ENCODE measurements around the gene MICAL1.
A peak's percentile ranks its signal among the peaks of the same experiment; 100 is the strongest.

Gene MICAL1

GRCh38 chr6:109482905-109483734, 27.5 kb upstream of the MICAL1 start, which contains the start of gene ZBTB24:
ZBTB24 (minus strand) TSS chr6:109483219; CDS start chr6:109482026, 1,193 bp downstream.
- Mint-ChIP-seq H3K4me3 (peak within 1 kb of the TSS; percentile 84), H3K36me3 (peaks cover 38% of the 10 kb centered on the region), H3K27ac (peak within 1 kb of the TSS; percentile 86), H3K9me3 (no peaks in the 10 kb centered on the region), H3K4me1 (peaks cover 49% of the 10 kb centered on the region)
- peak; percentile 76 to 90 for DNase-seq (ENCODE audit: low spot score in 2 of 2)
- ATAC-seq: peak; percentile 90

GRCh38 chr6:109480993-109481480, 25.5 kb upstream of the MICAL1 start:
- DNase-seq (ENCODE audit: low spot score in 2 of 2): peak in 1 of 2 donors; percentile 49
- no peak for ATAC-seq
- no peak overlapping the region for H3K27ac Mint-ChIP-seq
- H3K4me3 Mint-ChIP-seq: peak overlapping the region; percentile 84
- no peaks in the 10 kb centered on the region for H3K9me3 Mint-ChIP-seq
- peaks cover 59% of the 10 kb centered on the region for H3K36me3 Mint-ChIP-seq
- peaks cover 62% of the 10 kb centered on the region for H3K4me1 Mint-ChIP-seq

- no peak for ATAC-seq
- H3K36me3 Mint-ChIP-seq: peaks cover 79% of the 10 kb centered on the region
- H3K9me3 Mint-ChIP-seq: no peaks in the 10 kb centered on the region
- H3K27ac Mint-ChIP-seq: peak overlapping the region; percentile 86
- peak overlapping the region; percentile 84 for H3K4me3 Mint-ChIP-seq
- H3K4me1 Mint-ChIP-seq: peaks cover 67% of the 10 kb centered on the region
- peak in 1 of 2 donors; percentile 46 for DNase-seq (ENCODE audit: low spot score in 2 of 2)
These were observed 23.5 kb upstream of the MICAL1 start for GRCh38 chr6:109478841-109479624.

GRCh38 chr6:109478222-109478805, 22.7 kb upstream of the MICAL1 start:
- Mint-ChIP-seq H3K36me3 (peaks cover 86% of the 10 kb centered on the region), H3K4me1 (peaks cover 66% of the 10 kb centered on the region)

GRCh38 chr6:109477725-109478124, 22.2 kb upstream of the MICAL1 start:
- Mint-ChIP-seq H3K9me3 (no peaks in the 10 kb centered on the region), H3K4me3 (peak overlapping the region; percentile 84), H3K27ac (peak overlapping the region; percentile 87), H3K4me1 (peaks cover 71% of the 10 kb centered on the region), H3K36me3 (peaks cover 92% of the 10 kb centered on the region)
- peak; percentile 58 for ATAC-seq
- peak in 1 of 2 donors; percentile 49 for DNase-seq (ENCODE audit: low spot score in 2 of 2)

More at GRCh38 chr6:109478222-109478805, 22.7 kb upstream of the MICAL1 start:
- DNase-seq (ENCODE audit: low spot score in 2 of 2): peak in 1 of 2 donors; percentile 38
- no peak for ATAC-seq
- H3K4me3 Mint-ChIP-seq: peak overlapping the region; percentile 84
- H3K27ac Mint-ChIP-seq: peak overlapping the region; percentile 87
- H3K9me3 Mint-ChIP-seq: no peaks in the 10 kb centered on the region

- no peak for ATAC-seq
- peaks cover 92% of the 10 kb centered on the region for H3K36me3 Mint-ChIP-seq
- H3K27ac Mint-ChIP-seq: peak overlapping the region; percentile 87
- H3K9me3 Mint-ChIP-seq: no peaks in the 10 kb centered on the region
- peaks cover 72% of the 10 kb centered on the region for H3K4me1 Mint-ChIP-seq
- H3K4me3 Mint-ChIP-seq: peak overlapping the region; percentile 84
- DNase-seq (ENCODE audit: low spot score in 2 of 2): peak in 1 of 2 donors; percentile 33
These were observed 21.6 kb upstream of the MICAL1 start for GRCh38 chr6:109477184-109477583.

GRCh38 chr6:109475625-109476024, 20.1 kb upstream of the MICAL1 start:
- DNase-seq (ENCODE audit: low spot score in 2 of 2): peak in 1 of 2 donors; percentile 41
- Mint-ChIP-seq H3K27ac (peak overlapping the region; percentile 30), H3K4me3 (peak overlapping the region; percentile 25), H3K36me3 (peaks cover 95% of the 10 kb centered on the region), H3K4me1 (peaks cover 74% of the 10 kb centered on the region), H3K9me3 (no peaks in the 10 kb centered on the region)
- ATAC-seq: no peak

- Mint-ChIP-seq H3K4me3 (peak overlapping the region; percentile 25), H3K27ac (no peak overlapping the region), H3K4me1 (peaks cover 73% of the 10 kb centered on the region), H3K36me3 (peaks cover 100% of the 10 kb centered on the region), H3K9me3 (no peaks in the 10 kb centered on the region)
- DNase-seq (ENCODE audit: low spot score in 2 of 2) (peak in 1 of 2 donors; percentile 40), ATAC-seq (peak; percentile 88)
These were observed 19.4 kb upstream of the MICAL1 start for GRCh38 chr6:109474995-109475394.

GRCh38 chr6:109473120-109473519, 17.5 kb upstream of the MICAL1 start:
- Mint-ChIP-seq H3K36me3 (peaks cover 100% of the 10 kb centered on the region), H3K4me3 (peak overlapping the region; percentile 22), H3K27ac (peak overlapping the region; percentile 35), H3K4me1 (peaks cover 65% of the 10 kb centered on the region), H3K9me3 (no peaks in the 10 kb centered on the region)
- ATAC-seq (no peak), DNase-seq (ENCODE audit: low spot score in 2 of 2) (peak in 1 of 2 donors; percentile 46)

GRCh38 chr6:109472132-109472995, 16.8 kb upstream of the MICAL1 start:
- ATAC-seq: peak; percentile 59
- H3K9me3 Mint-ChIP-seq: no peaks in the 10 kb centered on the region
- H3K36me3 Mint-ChIP-seq: peaks cover 100% of the 10 kb centered on the region
- H3K4me3 Mint-ChIP-seq: peak overlapping the region; percentile 22
- H3K27ac Mint-ChIP-seq: peak overlapping the region; percentile 35
- peaks cover 58% of the 10 kb centered on the region for H3K4me1 Mint-ChIP-seq
- DNase-seq (ENCODE audit: low spot score in 2 of 2): peak in 1 of 2 donors; percentile 49

GRCh38 chr6:109471105-109471810, 15.7 kb upstream of the MICAL1 start:
- ATAC-seq (no peak), DNase-seq (ENCODE audit: low spot score in 2 of 2) (peak in 1 of 2 donors; percentile 36)
- Mint-ChIP-seq H3K4me1 (peaks cover 54% of the 10 kb centered on the region), H3K27ac (peak overlapping the region; percentile 35), H3K9me3 (no peaks in the 10 kb centered on the region), H3K4me3 (peak overlapping the region; percentile 22), H3K36me3 (peaks cover 100% of the 10 kb centered on the region)

GRCh38 chr6:109469591-109470189, 14.1 kb upstream of the MICAL1 start:
- no peak overlapping the region for H3K4me3 Mint-ChIP-seq
- peaks cover 43% of the 10 kb centered on the region for H3K4me1 Mint-ChIP-seq

GRCh38 chr6:109467696-109468095, 12.1 kb upstream of the MICAL1 start:
- H3K4me1 Mint-ChIP-seq: peaks cover 38% of the 10 kb centered on the region
- peak overlapping the region; percentile 1 for H3K27ac Mint-ChIP-seq
- DNase-seq (ENCODE audit: low spot score in 2 of 2): no peak
- no peaks in the 10 kb centered on the region for H3K9me3 Mint-ChIP-seq
- no peak for ATAC-seq
- H3K4me3 Mint-ChIP-seq: no peak overlapping the region
- peaks cover 100% of the 10 kb centered on the region for H3K36me3 Mint-ChIP-seq

More at GRCh38 chr6:109469591-109470189, 14.1 kb upstream of the MICAL1 start:
- Mint-ChIP-seq H3K9me3 (no peaks in the 10 kb centered on the region), H3K36me3 (peaks cover 100% of the 10 kb centered on the region), H3K27ac (peak overlapping the region; percentile 63)
- DNase-seq (ENCODE audit: low spot score in 2 of 2) (peak in 1 of 2 donors; percentile 39), ATAC-seq (no peak)
